Mesendoderm (in vitro differentiated cells): ENCODE data around the gene CBY3.
"Not testable (repeated sequence)": the region's sequence is repeated elsewhere in the genome, so short reads cannot be mapped to it uniquely, and the experiment has no call there.

ENCODE experiments used
- DNase-seq: peaks from one replicate; pipeline ENCODE4 v3.0.0; 2013
- H2AK5ac ChIP-seq: 2 replicates; pipeline ENCODE4 v1.6.1; 2013; ENCODE audit warnings: low read length, inconsistent platforms
- H2BK120ac ChIP-seq: 2 replicates; pipeline ENCODE4 v1.6.1; 2013; ENCODE audit warnings: low read depth, mild to moderate bottlenecking, low read length, moderate library complexity, mixed read lengths
- H2BK15ac ChIP-seq: replicated peaks from 2 replicates; pipeline ENCODE4 v1.6.1; 2013; ENCODE audit warnings: low read depth, mild to moderate bottlenecking, moderate library complexity
- H2BK5ac ChIP-seq: 2 replicates; pipeline ENCODE4 v1.6.1; 2013; ENCODE audit warnings: low read length, inconsistent platforms
- H3K18ac ChIP-seq: 2 replicates; pipeline ENCODE4 v1.6.1; 2013; ENCODE audit warnings: mild to moderate bottlenecking, low read length, mixed read lengths
- H3K23ac ChIP-seq: one replicate; pipeline ENCODE4 v1.6.1; 2013; ENCODE audit warnings: low read length
- H3K27ac ChIP-seq: 2 replicates; pipeline ENCODE4 v1.5.1; 2013; ENCODE audit warnings: low read depth, mild to moderate bottlenecking, inconsistent platforms, low read length, moderate library complexity
- H3K27me3 ChIP-seq: 2 replicates; pipeline ENCODE4 v1.6.1; 2013; ENCODE audit warnings: low read length, control low read depth, mild to moderate bottlenecking, inconsistent platforms; ENCODE audit not compliant: insufficient read depth, poor library complexity
- H3K36me3 ChIP-seq: 2 replicates; pipeline ENCODE4 v1.6.1; 2013; ENCODE audit warnings: low read length, inconsistent platforms; ENCODE audit not compliant: control insufficient read depth, insufficient read depth
- H3K4ac ChIP-seq: one replicate; pipeline ENCODE4 v1.6.1; 2013; ENCODE audit warnings: low read depth, mild to moderate bottlenecking, low read length, moderate library complexity
- H3K4me1 ChIP-seq: 2 replicates; pipeline ENCODE4 v1.6.1; 2013; ENCODE audit warnings: low read depth, low read length, inconsistent platforms; ENCODE audit not compliant: control insufficient read depth
- H3K4me2 ChIP-seq: 2 replicates; pipeline ENCODE4 v1.6.1; 2013; ENCODE audit warnings: low read length
- H3K4me3 ChIP-seq: 2 replicates; pipeline ENCODE4 v1.5.1; 2013; ENCODE audit warnings: mild to moderate bottlenecking, low read length
- H3K56ac ChIP-seq: one replicate; pipeline ENCODE4 v1.6.1; 2013; ENCODE audit warnings: low read length
- H3K79me1 ChIP-seq: 2 replicates; pipeline ENCODE4 v1.6.1; 2013; ENCODE audit warnings: low read length, inconsistent platforms
- H3K79me2 ChIP-seq: 2 replicates; pipeline ENCODE4 v1.6.1; 2013; ENCODE audit warnings: mild to moderate bottlenecking, low read length; ENCODE audit not compliant: control insufficient read depth, insufficient read depth
- H3K9ac ChIP-seq: 2 replicates; pipeline ENCODE4 v1.6.1; 2013; ENCODE audit warnings: low read length, inconsistent platforms
- H4K5ac ChIP-seq: one replicate; pipeline ENCODE4 v1.6.1; 2013; ENCODE audit warnings: low read length
- H4K8ac ChIP-seq: one replicate; pipeline ENCODE4 v1.6.1; 2013; ENCODE audit warnings: low read depth, mild to moderate bottlenecking, control low read depth, low read length, moderate library complexity
- WGBS: extraction: QIAGEN DNeasy Blood & Tissue Kit; methylation state at CpG from one replicate; pipeline ENCODE4 v1.1.7; 2013; ENCODE audit warnings: low lambda C conversion rate, missing lambda C conversion rate; ENCODE audit not compliant: insufficient coverage; ENCODE audit errors: extremely low coverage; 5-methylcytosine and 5-hydroxymethylcytosine counted together

CBY3 gene

DNA sequence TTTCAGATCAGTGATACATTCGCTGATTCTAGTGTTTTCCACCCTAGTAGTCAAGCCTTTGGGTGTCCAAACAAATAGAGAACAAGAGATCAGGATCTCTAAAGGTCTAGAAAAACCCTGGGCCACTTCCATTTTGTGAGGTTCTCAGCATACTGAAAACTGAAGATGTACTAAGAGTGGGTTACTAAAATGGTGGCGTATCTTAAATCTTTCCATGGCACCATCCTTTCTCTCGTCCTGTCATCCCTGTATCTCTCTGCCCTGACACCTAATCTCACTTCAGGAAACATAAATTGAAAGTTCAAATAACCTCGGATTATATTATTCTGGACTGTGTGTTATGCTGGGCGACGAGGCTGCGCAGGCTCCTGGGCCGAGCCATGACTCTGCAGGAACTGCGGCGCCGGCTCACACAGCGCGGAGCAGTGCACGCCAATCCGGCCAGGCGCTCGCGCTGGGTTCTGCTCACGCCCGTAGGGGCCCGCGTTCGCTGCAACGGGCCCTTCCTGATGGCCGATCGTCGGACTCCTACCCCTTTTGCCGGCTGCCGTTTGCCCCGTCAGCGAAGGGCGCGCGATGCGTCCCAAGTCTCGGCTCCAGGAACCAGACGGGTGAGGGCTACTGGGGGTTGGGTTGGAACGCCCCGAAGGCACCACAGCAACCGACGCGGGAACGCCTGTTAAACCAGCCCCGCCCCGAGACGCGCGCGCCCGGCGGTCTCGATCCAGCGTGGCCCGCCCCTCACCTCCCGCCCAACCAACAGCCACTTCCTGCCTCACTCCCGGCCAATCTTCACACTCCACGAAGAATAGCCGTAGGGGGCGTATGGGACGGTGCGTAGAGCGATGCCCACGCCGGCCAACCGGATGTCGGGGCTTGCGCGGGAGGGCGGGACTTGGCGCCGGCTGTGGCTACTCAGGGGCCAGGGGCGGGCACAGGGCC is 17.4 kb upstream of the CBY3 start:
- peak overlapping the region; percentile 95 for H3K27ac ChIP-seq
- H3K36me3 ChIP-seq, result peaks cover 2% of the 10 kb centered on the region
- H3K79me2 ChIP-seq, result peaks cover 40% of the 10 kb centered on the region
- H2AK5ac ChIP-seq, result no peak overlapping the region
- H3K4ac ChIP-seq, result peak overlapping the region; percentile 85
- peak overlapping the region; percentile 71 for H4K5ac ChIP-seq
- peak overlapping the region; percentile 95 for H3K9ac ChIP-seq
- no CpG with 5 or more reads among the region's 72 CpGs for WGBS
- no peaks in the 10 kb centered on the region for H3K27me3 ChIP-seq
- H3K56ac ChIP-seq, result peak overlapping the region; percentile 97
- H3K4me1 ChIP-seq, result peaks cover 1% of the 10 kb centered on the region
- H3K18ac ChIP-seq, result peak overlapping the region; percentile 69
- H2BK5ac ChIP-seq, result peak overlapping the region; percentile 65
- H2BK120ac ChIP-seq, result no peak overlapping the region
- H2BK15ac ChIP-seq, result no peak overlapping the region
- H3K23ac ChIP-seq, result peak overlapping the region; percentile 95
- H3K4me2 ChIP-seq, result peak overlapping the region; percentile 95
- peak; percentile 100 for DNase-seq
- no peaks in the 10 kb centered on the region for H3K79me1 ChIP-seq
- peak overlapping the region; percentile 66 for H3K4me3 ChIP-seq
- no peak overlapping the region for H4K8ac ChIP-seq

GRCh38 chr5:179697543-179697942 is 16.7 kb upstream of the CBY3 start:
- not testable (repeated sequence) for H2BK120ac ChIP-seq, H2BK5ac ChIP-seq, H4K5ac ChIP-seq, H3K4me3 ChIP-seq, H3K27ac ChIP-seq, H3K4me2 ChIP-seq, H3K18ac ChIP-seq, H3K36me3 ChIP-seq, H2AK5ac ChIP-seq, H2BK15ac ChIP-seq, H3K4me1 ChIP-seq, H3K27me3 ChIP-seq, DNase-seq, H3K79me1 ChIP-seq, H4K8ac ChIP-seq, H3K23ac ChIP-seq
- Histone ChIP-seq H3K79me2 (peaks cover 33% of the 10 kb centered on the region), H3K4ac (peak overlapping the region; percentile 85), H3K9ac (peak overlapping the region; percentile 95), H3K56ac (peak overlapping the region; percentile 97)
- no CpG with 5 or more reads among the region's 15 CpGs for WGBS

- no peak overlapping the region for H2BK15ac ChIP-seq
- H3K27ac ChIP-seq, result no peak overlapping the region
- H3K23ac ChIP-seq, result no peak overlapping the region
- no peak for DNase-seq
- no peak overlapping the region for H2BK120ac ChIP-seq
- H2BK5ac ChIP-seq, result no peak overlapping the region
- no peaks in the 10 kb centered on the region for H3K27me3 ChIP-seq
- no peaks in the 10 kb centered on the region for H3K79me1 ChIP-seq
- peaks cover 29% of the 10 kb centered on the region for H3K79me2 ChIP-seq
- H3K36me3 ChIP-seq, result peaks cover 2% of the 10 kb centered on the region
- no peak overlapping the region for H3K18ac ChIP-seq
- no peak overlapping the region for H4K8ac ChIP-seq
- no peak overlapping the region for H3K4ac ChIP-seq
- H3K4me1 ChIP-seq, result peaks cover 1% of the 10 kb centered on the region
- H3K9ac ChIP-seq, result no peak overlapping the region
- no peak overlapping the region for H4K5ac ChIP-seq
- no CpG with 5 or more reads among the region's 2 CpGs for WGBS
- no peak overlapping the region for H3K56ac ChIP-seq
- no peak overlapping the region for H3K4me3 ChIP-seq
- H3K4me2 ChIP-seq, result no peak overlapping the region
- H2AK5ac ChIP-seq, result no peak overlapping the region
Observed at GRCh38 chr5:179697108-179697507, 16.3 kb upstream of the CBY3 start.

GRCh38 chr5:179696603-179697002 is 15.8 kb upstream of the CBY3 start:
- H2BK5ac ChIP-seq, result no peak overlapping the region
- no peak overlapping the region for H4K8ac ChIP-seq
- peaks cover 1% of the 10 kb centered on the region for H3K4me1 ChIP-seq
- H2BK15ac ChIP-seq, result no peak overlapping the region
- H3K27me3 ChIP-seq, result no peaks in the 10 kb centered on the region
- no peak overlapping the region for H2AK5ac ChIP-seq
- no peak overlapping the region for H2BK120ac ChIP-seq
- H3K9ac ChIP-seq, result no peak overlapping the region
- H3K4me3 ChIP-seq, result no peak overlapping the region
- H3K4ac ChIP-seq, result no peak overlapping the region
- H4K5ac ChIP-seq, result no peak overlapping the region
- peaks cover 2% of the 10 kb centered on the region for H3K36me3 ChIP-seq
- no peak overlapping the region for H3K27ac ChIP-seq
- peak overlapping the region; percentile 64 for H3K56ac ChIP-seq
- no peak overlapping the region for H3K23ac ChIP-seq
- H3K79me2 ChIP-seq, result peaks cover 24% of the 10 kb centered on the region
- WGBS, result no CpG with 5 or more reads among the region's 3 CpGs
- no peak overlapping the region for H3K4me2 ChIP-seq
- H3K79me1 ChIP-seq, result no peaks in the 10 kb centered on the region
- no peak overlapping the region for H3K18ac ChIP-seq
- no peak for DNase-seq

- WGBS, result 100% methylated on average over 1 of the region's 6 CpGs
- Histone ChIP-seq H3K27ac (no peak overlapping the region), H3K79me1 (no peaks in the 10 kb centered on the region), H2BK5ac (no peak overlapping the region), H3K36me3 (no peaks in the 10 kb centered on the region), H3K4me2 (no peak overlapping the region), H4K8ac (no peak overlapping the region), H3K56ac (no peak overlapping the region), H3K23ac (no peak overlapping the region), H3K4me3 (no peak overlapping the region), H3K4ac (no peak overlapping the region), H4K5ac (no peak overlapping the region), H2BK120ac (no peak overlapping the region), H3K9ac (no peak overlapping the region), H3K79me2 (peaks cover 8% of the 10 kb centered on the region), H3K18ac (no peak overlapping the region), H2BK15ac (no peak overlapping the region), H2AK5ac (no peak overlapping the region), H3K27me3 (no peaks in the 10 kb centered on the region), H3K4me1 (no peaks in the 10 kb centered on the region)
- no peak for DNase-seq
Observed at GRCh38 chr5:179694561-179694960, 13.7 kb upstream of the CBY3 start.
